ENCODE data around the gene CDK5RAP2.

- TF ChIP-seq CTCF (IDR thresholded peaks at IDR 0.05) (no peak), POLR2A (IDR thresholded peaks at IDR 0.05) (no peak)
These were observed 190.7 kb downstream of the CDK5RAP2 start for GRCh38 chr9:120389300-120389699.
